Spleen (tissue), 7 donors: ENCODE data around the gene PDE6C.

Source experiments
- CTCF ChIP-seq, 11 experiments: fragments of 200-600 bp in 7 of 11; fragments of 450-650 bp in 4 of 11; sonication (generic) in 4 of 11; IDR thresholded peaks in 8 of 11; conservative IDR thresholded peaks in 3 of 11; 1 replicate in 7 of 11; 2 replicates in 4 of 11; pipeline versions ENCODE4 v1.4.0 to v1.8.0; 2016 to 2021; ENCODE audit warnings: antibody characterized with exemption in 11 of 11, inconsistent platforms in 4 of 11, mild to moderate bottlenecking in 1 of 11
- POLR2A ChIP-seq, 3 donors: fragments of 450-650 bp; IDR thresholded peaks; one replicate each; pipeline ENCODE4 v1.5.1; 2017; ENCODE audit warnings: antibody characterized with exemption in 3 of 3, mild to moderate bottlenecking in 1 of 3
- donor health status: DM: no; HTN: no; CAD: no; lungs with moderate emphysema.
- donor health status: DM: no; HTN: no; CAD: no.
- donor health status: DM: no; HTN: no; CAD: no.

GRCh38 chr10:93652857-93653256 lies 40.5 kb downstream of the PDE6C start:
- TF ChIP-seq CTCF (IDR thresholded peaks at IDR 0.05 in 8 of 11, conservative IDR thresholded peaks at IDR 0.05 in 3 of 11) (no peak), POLR2A (IDR thresholded peaks at IDR 0.05) (no peak)
